SU-DHL-6 (cell line): ENCODE data around the gene KRTAP12-3.

Experiments
- H2AFZ ChIP-seq: fragments of 200-600 bp; sonication (generic); 2 replicates; pipeline ENCODE4 v1.6.1; 2014; ENCODE audit warnings: low read depth, mild to moderate bottlenecking, moderate library complexity, mixed read lengths, antibody characterized with exemption, low read length; ENCODE audit not compliant: severe bottlenecking
- H3F3A ChIP-seq: fragments of 200-600 bp; shearing (Covaris generic); 2 replicates; pipeline ENCODE4 v1.6.0; 2016; ENCODE audit warnings: antibody characterized with exemption, mild to moderate bottlenecking; ENCODE audit not compliant: insufficient read depth
- H3K27ac ChIP-seq: fragments of 200-600 bp; sonication (generic); 2 replicates; pipeline ENCODE4 v1.5.1; 2016; ENCODE audit warnings: low read depth, mild to moderate bottlenecking, low read length, moderate library complexity, mixed read lengths
- H3K27me3 ChIP-seq: fragments of 200-600 bp; sonication (generic), shearing (Covaris generic); 2 replicates; pipeline ENCODE4 v1.6.0; 2014; ENCODE audit warnings: mild to moderate bottlenecking, low read length
- H3K36me3 ChIP-seq: fragments of 200-600 bp; sonication (generic); 2 replicates; pipeline ENCODE4 v1.6.1; 2014; ENCODE audit warnings: mild to moderate bottlenecking, low read length, mixed read lengths
- H3K4me2 ChIP-seq: fragments of 300-600, 200-600 bp; shearing (Covaris generic), sonication (generic); 2 replicates; pipeline ENCODE4 v1.6.0; 2014; ENCODE audit warnings: low read length, low read depth, mild to moderate bottlenecking; ENCODE audit not compliant: poor library complexity, severe bottlenecking
- H3K4me3 ChIP-seq: fragments of 200-600 bp; sonication (generic); 2 replicates; pipeline ENCODE4 v1.5.1; 2014; ENCODE audit warnings: antibody characterized with exemption, low read length, mild to moderate bottlenecking, mixed read lengths; ENCODE audit not compliant: insufficient read depth, poor library complexity, severe bottlenecking
- H3K79me2 ChIP-seq: fragments of 200-600 bp; sonication (generic); 2 replicates; pipeline ENCODE4 v1.6.1; 2014; ENCODE audit warnings: mild to moderate bottlenecking, low read length, moderate library complexity; ENCODE audit not compliant: insufficient read depth
- H3K9ac ChIP-seq: fragments of 200-600 bp; sonication (generic); 2 replicates; pipeline ENCODE4 v1.7.0; 2014; ENCODE audit warnings: mild to moderate bottlenecking, low read length
- H3K9me2 ChIP-seq: fragments of 200-600 bp; sonication (generic); replicated peaks from 2 replicates; pipeline ENCODE4 v1.6.1; 2014; ENCODE audit warnings: low read length; ENCODE audit not compliant: insufficient read depth
- H3K9me3 ChIP-seq: fragments of 200-600 bp; sonication (generic); 2 replicates; pipeline ENCODE4 v1.6.1; 2014; ENCODE audit warnings: low read length, mixed read lengths; ENCODE audit not compliant: insufficient read depth
- H4K20me1 ChIP-seq: fragments of 200-600 bp; sonication (generic); 2 replicates; pipeline ENCODE4 v1.6.1; 2014; ENCODE audit warnings: low read depth, mild to moderate bottlenecking, antibody characterized with exemption, low read length, moderate library complexity, mixed read lengths
- EZH2phosphoT487 ChIP-seq: fragments of 200-600 bp; sonication (generic), shearing (Covaris generic); conservative IDR thresholded peaks from 2 replicates; pipeline ENCODE4 v1.6.1; 2018; ENCODE audit warnings: mild to moderate bottlenecking, antibody characterized with exemption, low read length, moderate library complexity, mixed read lengths
- TF ChIP-seq, protein P1 (sequence below): fragments of 200-600 bp; sonication (generic); IDR thresholded peaks from one replicate; pipeline ENCODE4 v1.5.1; 2017; ENCODE audit warnings: antibody characterized with exemption, mild to moderate bottlenecking, low read length, moderate library complexity; ENCODE audit not compliant: insufficient read depth, poor library complexity, severe bottlenecking

Gene KRTAP12-3

DNA sequence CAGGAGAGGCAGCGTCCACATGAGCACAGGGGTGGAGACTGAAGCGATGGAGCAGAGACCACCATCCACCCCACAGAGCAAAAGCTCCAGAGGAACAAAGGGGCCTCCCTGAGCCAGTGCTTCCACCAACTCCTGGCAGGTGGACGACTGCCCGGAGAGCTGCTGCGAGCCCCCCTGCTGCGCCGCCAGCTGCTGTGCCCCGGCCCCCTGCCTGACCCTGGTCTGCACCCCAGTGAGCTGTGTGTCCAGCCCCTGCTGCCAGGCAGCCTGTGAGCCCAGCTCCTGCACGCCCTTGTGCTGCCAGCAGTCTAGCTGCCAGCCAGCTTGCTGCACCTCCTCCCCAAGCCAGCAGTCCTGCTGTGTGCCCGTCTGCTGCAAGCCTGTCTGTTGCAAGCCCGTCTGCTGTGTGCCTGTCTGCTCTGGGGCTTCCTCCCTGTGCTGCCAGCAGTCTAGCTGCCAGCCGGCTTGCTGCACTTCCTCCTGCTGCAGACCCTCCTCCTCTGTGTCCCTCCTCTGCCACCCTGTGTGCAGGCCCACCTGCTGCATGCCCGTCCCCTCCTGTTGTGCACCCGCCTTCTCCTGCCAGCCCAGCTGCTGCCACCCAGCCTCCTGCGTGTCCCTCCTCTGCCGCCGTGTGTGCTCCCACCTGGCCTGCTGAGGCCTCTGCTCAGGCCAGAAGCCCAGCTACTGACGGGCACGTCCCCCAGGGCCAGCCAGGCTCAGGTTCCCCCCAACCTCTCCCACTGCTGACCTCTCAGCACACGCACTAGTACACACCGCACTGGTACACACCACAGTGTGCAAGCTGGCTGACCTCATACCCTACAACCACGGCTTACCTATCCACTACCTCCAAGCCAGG, 44.6 kb downstream of the KRTAP12-3 start:
- H3K27ac ChIP-seq, result no peak overlapping the region
- H3F3A ChIP-seq, result no peaks in the 10 kb centered on the region
- no peaks in the 10 kb centered on the region for H3K79me2 ChIP-seq
- no peaks in the 10 kb centered on the region for H3K9me3 ChIP-seq
- no peaks in the 10 kb centered on the region for H3K36me3 ChIP-seq
- no peaks in the 10 kb centered on the region for H3K27me3 ChIP-seq
- no peak overlapping the region for H3K4me3 ChIP-seq
- no peaks in the 10 kb centered on the region for H4K20me1 ChIP-seq
- no peak overlapping the region for H2AFZ ChIP-seq
- no peaks in the 10 kb centered on the region for H3K9me2 ChIP-seq
- no peak overlapping the region for H3K4me2 ChIP-seq
- no peak for TF ChIP-seq EZH2phosphoT487
- TF ChIP-seq, protein P1, sequence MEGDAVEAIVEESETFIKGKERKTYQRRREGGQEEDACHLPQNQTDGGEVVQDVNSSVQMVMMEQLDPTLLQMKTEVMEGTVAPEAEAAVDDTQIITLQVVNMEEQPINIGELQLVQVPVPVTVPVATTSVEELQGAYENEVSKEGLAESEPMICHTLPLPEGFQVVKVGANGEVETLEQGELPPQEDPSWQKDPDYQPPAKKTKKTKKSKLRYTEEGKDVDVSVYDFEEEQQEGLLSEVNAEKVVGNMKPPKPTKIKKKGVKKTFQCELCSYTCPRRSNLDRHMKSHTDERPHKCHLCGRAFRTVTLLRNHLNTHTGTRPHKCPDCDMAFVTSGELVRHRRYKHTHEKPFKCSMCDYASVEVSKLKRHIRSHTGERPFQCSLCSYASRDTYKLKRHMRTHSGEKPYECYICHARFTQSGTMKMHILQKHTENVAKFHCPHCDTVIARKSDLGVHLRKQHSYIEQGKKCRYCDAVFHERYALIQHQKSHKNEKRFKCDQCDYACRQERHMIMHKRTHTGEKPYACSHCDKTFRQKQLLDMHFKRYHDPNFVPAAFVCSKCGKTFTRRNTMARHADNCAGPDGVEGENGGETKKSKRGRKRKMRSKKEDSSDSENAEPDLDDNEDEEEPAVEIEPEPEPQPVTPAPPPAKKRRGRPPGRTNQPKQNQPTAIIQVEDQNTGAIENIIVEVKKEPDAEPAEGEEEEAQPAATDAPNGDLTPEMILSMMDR, result no peak
- no peak overlapping the region for H3K9ac ChIP-seq

GRCh38 chr21:44702973-44703730, 45.4 kb downstream of the KRTAP12-3 start:
- Histone ChIP-seq H3K9ac (no peak overlapping the region), H3K4me2 (no peak overlapping the region), H3K4me3 (no peak overlapping the region), H4K20me1 (no peaks in the 10 kb centered on the region), H3K27me3 (no peaks in the 10 kb centered on the region), H3K36me3 (no peaks in the 10 kb centered on the region), H3F3A (no peaks in the 10 kb centered on the region), H3K9me3 (no peaks in the 10 kb centered on the region), H2AFZ (no peak overlapping the region), H3K79me2 (no peaks in the 10 kb centered on the region), H3K9me2 (no peaks in the 10 kb centered on the region), H3K27ac (no peak overlapping the region)
- TF ChIP-seq, protein P1, result no peak
- TF ChIP-seq EZH2phosphoT487, result no peak

- TF ChIP-seq, protein P1, result no peak
- Histone ChIP-seq H3K36me3 (no peaks in the 10 kb centered on the region), H3K27ac (no peak overlapping the region), H3F3A (no peaks in the 10 kb centered on the region), H3K4me2 (no peak overlapping the region), H3K9me2 (no peaks in the 10 kb centered on the region), H3K4me3 (no peak overlapping the region), H4K20me1 (no peaks in the 10 kb centered on the region), H2AFZ (no peak overlapping the region), H3K27me3 (no peaks in the 10 kb centered on the region), H3K9ac (no peak overlapping the region), H3K79me2 (no peaks in the 10 kb centered on the region), H3K9me3 (no peaks in the 10 kb centered on the region)
Measured at GRCh38 chr21:44703731-44704635, 46.3 kb downstream of the KRTAP12-3 start.
